DMS53 treated with DMSO at 0.1 percent for 48 hours (cell line): ENCODE results near the gene XRCC5.

ENCODE experiments used
- DNase-seq: peaks from one replicate; lab custom pipeline; 2025; ENCODE audit not compliant: unreplicated experiment; lab: John Stamatoyannopoulos, UW

Gene XRCC5

GRCh38 chr2:216222650-216223352 is 113.7 kb downstream of the XRCC5 start:
- no peak for DNase-seq

GRCh38 chr2:216224388-216224787 is 115.2 kb downstream of the XRCC5 start:
- no peak for DNase-seq

- DNase-seq: no peak
These were observed 120.2 kb downstream of the XRCC5 start for GRCh38 chr2:216229277-216229914.

GRCh38 chr2:216231867-216232266 is 122.7 kb downstream of the XRCC5 start:
- no peak for DNase-seq

GRCh38 chr2:216232721-216233120 is 123.6 kb downstream of the XRCC5 start:
- DNase-seq: no peak

GRCh38 chr2:216233281-216233995 is 124.3 kb downstream of the XRCC5 start:
- no peak for DNase-seq

- DNase-seq: no peak
These were observed 125.0 kb downstream of the XRCC5 start for GRCh38 chr2:216234106-216234505.

GRCh38 chr2:216235462-216235861 is 126.3 kb downstream of the XRCC5 start:
- no peak for DNase-seq

- no peak for DNase-seq
These were observed 126.7 kb downstream of the XRCC5 start for GRCh38 chr2:216235896-216236295.

- no peak for DNase-seq
These were observed 127.3 kb downstream of the XRCC5 start for GRCh38 chr2:216236486-216236885.

- no peak for DNase-seq
These were observed 133.2 kb downstream of the XRCC5 start for GRCh38 chr2:216242365-216242764.

- DNase-seq: no peak
These were observed 133.9 kb downstream of the XRCC5 start for GRCh38 chr2:216243026-216243425.

- DNase-seq: no peak
These were observed 136.3 kb downstream of the XRCC5 start for GRCh38 chr2:216245391-216245975.

GRCh38 chr2:216246766-216247165 is 137.6 kb downstream of the XRCC5 start:
- DNase-seq: no peak
